H1 (cell line): ENCODE measurements around the gene CLDN4. TPM values are rescaled to one million over a fixed set of nuclear protein-coding genes. Genes with fewer than 3 reads are reported as not detected.

ENCODE experiments used
- CTCF ChIA-PET: fragments of 300-600 bp; sonication (Branson Sonifier 250); formaldehyde crosslinking; loops from one replicate; lab custom pipeline; 2021; ENCODE audit not compliant: partially characterized antibody; lab: Charles Lee
- POLR2A ChIA-PET: fragments of 300-600 bp; sonication (Branson Sonifier 250); formaldehyde crosslinking; loops from one replicate; lab custom pipeline; 2021; ENCODE audit warnings: inconsistent platforms; ENCODE audit not compliant: partially characterized antibody; lab: Charles Lee
- DNase-seq, 2 experiments: peaks; one replicate each; pipeline versions ENCODE4 v3.0.0 to v3.0.0-alpha.2; 2010 to 2022; ENCODE audit warnings: low spot score in 2 of 2, low read depth in 1 of 2, mixed read lengths in 1 of 2
- FAIRE-seq: peaks from 2 replicates; lab custom pipeline; 2011; peaks lifted over from hg19 to GRCh38; lab: Jason Lieb, UNC
- H2AFZ ChIP-seq: 2 replicates; pipeline ENCODE4 v1.8.1; 2012; ENCODE audit warnings: low read length, inconsistent platforms
- H2AK5ac ChIP-seq: 2 replicates; pipeline ENCODE4 v1.6.1; 2013; ENCODE audit warnings: low read depth, low read length
- H2BK120ac ChIP-seq: replicated peaks from 2 replicates; pipeline ENCODE3; 2013; ENCODE audit warnings: low read depth, low read length, inconsistent platforms
- H2BK12ac ChIP-seq: 2 replicates; pipeline ENCODE4 v1.6.1; 2013; ENCODE audit warnings: low read depth, low read length
- H2BK15ac ChIP-seq: 2 replicates; pipeline ENCODE4 v1.6.1; 2013; ENCODE audit warnings: low read length
- H2BK20ac ChIP-seq: 2 replicates; pipeline ENCODE4 v1.6.1; 2013; ENCODE audit warnings: low read length
- H2BK5ac ChIP-seq: 2 replicates; pipeline ENCODE4 v1.6.1; 2013; ENCODE audit warnings: low read depth, low read length
- H3K14ac ChIP-seq: 2 replicates; pipeline ENCODE4 v1.6.1; 2013; ENCODE audit warnings: inconsistent platforms; ENCODE audit not compliant: insufficient read length
- H3K18ac ChIP-seq: 2 replicates; pipeline ENCODE4 v1.6.1; 2013; ENCODE audit warnings: low read length; ENCODE audit errors: extremely low read depth
- H3K23ac ChIP-seq: 2 replicates; pipeline ENCODE4 v1.6.1; 2013; ENCODE audit warnings: inconsistent platforms; ENCODE audit not compliant: insufficient read length
- H3K23me2 ChIP-seq: 2 replicates; pipeline ENCODE4 v1.6.1; 2013; ENCODE audit warnings: low read depth, low read length
- H3K27ac ChIP-seq: 2 replicates; pipeline ENCODE4 v1.6.1; 2011; ENCODE audit warnings: low read depth, low read length, inconsistent platforms
- H3K27me3 ChIP-seq, 4 experiments: replicated peaks in 1 of 4; 1 replicate in 1 of 4; 2 replicates in 3 of 4; pipeline versions ENCODE4 v1.6.1 to v1.8.1; 2011 to 2013; ENCODE audit warnings: low read length in 3 of 4, mild to moderate bottlenecking in 3 of 4, inconsistent platforms in 2 of 4, mixed read lengths in 2 of 4, moderate library complexity in 1 of 4; ENCODE audit not compliant: control insufficient read depth in 3 of 4, insufficient read depth in 3 of 4; ENCODE audit errors: extremely low read depth in 1 of 4
- H3K36me3 ChIP-seq, 4 experiments: 2 replicates each; pipeline versions ENCODE4 v1.6.1 to v1.8.1; 2011 to 2013; ENCODE audit warnings: mild to moderate bottlenecking in 4 of 4, low read length in 3 of 4, moderate library complexity in 2 of 4, control low read depth in 1 of 4, inconsistent platforms in 1 of 4; ENCODE audit not compliant: insufficient read depth in 4 of 4, control insufficient read depth in 2 of 4
- H3K4ac ChIP-seq: replicated peaks from 2 replicates; pipeline ENCODE3; 2013; ENCODE audit warnings: low read length, low read depth, mixed read lengths, inconsistent platforms; ENCODE audit not compliant: insufficient read length
- H3K4me1 ChIP-seq, 4 experiments: replicated peaks in 1 of 4; 1 replicate in 1 of 4; 2 replicates in 3 of 4; pipeline versions ENCODE4 v1.6.1 to v1.8.1; 2011 to 2013; ENCODE audit warnings: low read length in 3 of 4, inconsistent platforms in 2 of 4, mixed read lengths in 1 of 4; ENCODE audit not compliant: insufficient read depth in 4 of 4, control insufficient read depth in 3 of 4
- H3K4me2 ChIP-seq, 2 experiments: 2 replicates each; pipeline versions ENCODE4 v1.6.1 to v1.8.1; 2011 to 2013; ENCODE audit warnings: low read depth in 2 of 2, low read length in 2 of 2, control low read depth in 1 of 2, inconsistent platforms in 1 of 2, mild to moderate bottlenecking in 1 of 2; ENCODE audit not compliant: insufficient read depth in 1 of 2
- H3K4me3 ChIP-seq, 4 experiments: fragments of 200-600, 300-600 bp in 1 of 4; sonication (generic), shearing (Covaris generic), sonication (Bioruptor Twin) in 1 of 4; 2 replicates each; pipeline versions ENCODE4 v1.5.1 to v1.8.1; 2011 to 2016; ENCODE audit warnings: low read length in 4 of 4, low read depth in 3 of 4, control low read depth in 2 of 4, inconsistent platforms in 2 of 4, mild to moderate bottlenecking in 2 of 4, mixed read lengths in 1 of 4, moderate library complexity in 1 of 4; ENCODE audit not compliant: insufficient read depth in 2 of 4; ENCODE audit errors: extremely low read depth in 1 of 4
- H3K56ac ChIP-seq: replicated peaks from 2 replicates; pipeline ENCODE3; 2013; ENCODE audit warnings: low read depth, mild to moderate bottlenecking, mixed read lengths, low read length, inconsistent platforms; ENCODE audit not compliant: insufficient read length
- H3K79me1 ChIP-seq: 2 replicates; pipeline ENCODE4 v1.6.1; 2013; ENCODE audit warnings: low read depth, low read length, control low read depth
- H3K79me2 ChIP-seq, 2 experiments: 2 replicates each; pipeline versions ENCODE4 v1.6.1 to v1.8.1; 2012 to 2013; ENCODE audit warnings: low read length in 2 of 2, mild to moderate bottlenecking in 2 of 2, inconsistent platforms in 1 of 2; ENCODE audit not compliant: insufficient read depth in 2 of 2, control insufficient read depth in 1 of 2
- H3K9ac ChIP-seq, 4 experiments: replicated peaks in 1 of 4; 1 replicate in 1 of 4; 2 replicates in 3 of 4; pipeline versions ENCODE4 v1.6.1 to v1.8.1; 2011 to 2013; ENCODE audit warnings: low read depth in 3 of 4, low read length in 3 of 4, control low read depth in 2 of 4, mild to moderate bottlenecking in 2 of 4, moderate library complexity in 2 of 4, inconsistent platforms in 1 of 4; ENCODE audit errors: extremely low read depth in 1 of 4
- H3K9me3 ChIP-seq, 2 experiments: 2 replicates each; pipeline versions ENCODE4 v1.6.1 to v1.8.1; 2012 to 2013; ENCODE audit warnings: mild to moderate bottlenecking in 2 of 2, moderate library complexity in 2 of 2, control low read depth in 1 of 2, inconsistent platforms in 1 of 2, low read depth in 1 of 2, low read length in 1 of 2, mixed read lengths in 1 of 2; ENCODE audit not compliant: insufficient read depth in 2 of 2
- H4K20me1 ChIP-seq, 2 experiments: replicated peaks in 1 of 2; 2 replicates each; pipeline versions ENCODE3 to v1.8.1; 2011 to 2013; ENCODE audit warnings: inconsistent platforms in 2 of 2, low read length in 2 of 2, mild to moderate bottlenecking in 1 of 2; ENCODE audit not compliant: insufficient read depth in 2 of 2, control insufficient read depth in 1 of 2
- H4K5ac ChIP-seq: 2 replicates; pipeline ENCODE4 v1.6.1; 2013; ENCODE audit warnings: low read length, low read depth, mixed read lengths, inconsistent platforms; ENCODE audit not compliant: insufficient read length
- H4K8ac ChIP-seq: 2 replicates; pipeline ENCODE4 v1.8.0; 2013; ENCODE audit warnings: mild to moderate bottlenecking, moderate library complexity, low read length, inconsistent platforms; ENCODE audit not compliant: insufficient read depth; ENCODE audit errors: extremely low read depth
- H4K91ac ChIP-seq: replicated peaks from 2 replicates; pipeline ENCODE3; 2013; ENCODE audit warnings: low read length, mixed read lengths, inconsistent platforms; ENCODE audit not compliant: insufficient read length
- BACH1 ChIP-seq: IDR thresholded peaks from 2 replicates; pipeline ENCODE4 v1.6.1; 2012; ENCODE audit warnings: low read length, improper control_type of control experiment
- CBX5 ChIP-seq: fragments of 300-800, 300-1000 bp; sonication (generic); IDR thresholded peaks from 2 replicates; pipeline ENCODE4 v1.7.1; 2016; ENCODE audit warnings: antibody characterized with exemption, low read length, low read depth
- CEBPB ChIP-seq: IDR thresholded peaks from 2 replicates; pipeline ENCODE4 v1.6.1; 2012; ENCODE audit warnings: low read depth, low read length
- CTBP2 ChIP-seq: IDR thresholded peaks from 2 replicates; pipeline ENCODE4 v1.7.0; 2011; ENCODE audit warnings: borderline replicate concordance, mild to moderate bottlenecking, moderate library complexity, mixed read lengths, low read length; ENCODE audit not compliant: insufficient read depth, insufficient read length
- JUND ChIP-seq: IDR thresholded peaks from 2 replicates; pipeline ENCODE4 v1.6.1; 2011; ENCODE audit warnings: mild to moderate bottlenecking, improper control_type of control experiment, low read length
- KDM1A ChIP-seq: fragments of 200-600, 300-600 bp; sonication (generic); IDR thresholded peaks from 2 replicates; pipeline ENCODE4 v1.7.1; 2016; ENCODE audit warnings: mild to moderate bottlenecking, low read length, borderline replicate concordance
- MAFK ChIP-seq: IDR thresholded peaks from 2 replicates; pipeline ENCODE4 v1.6.1; 2012; ENCODE audit warnings: low read depth, mild to moderate bottlenecking, improper control_type of control experiment, low read length
- POLR2A ChIP-seq, 2 experiments: IDR thresholded peaks; 1 replicate in 1 of 2; 2 replicates in 1 of 2; pipeline ENCODE4 v1.6.1; 2011; ENCODE audit warnings: low read depth in 2 of 2, low read length in 2 of 2, mild to moderate bottlenecking in 2 of 2; ENCODE audit errors: control extremely low read depth in 1 of 2
- TBP ChIP-seq: IDR thresholded peaks from 2 replicates; pipeline ENCODE4 v1.6.1; 2011; ENCODE audit warnings: low read depth, low read length, improper control_type of control experiment
- TEAD4 ChIP-seq: IDR thresholded peaks from 2 replicates; pipeline ENCODE4 v1.6.1; 2012; ENCODE audit warnings: low read depth, low read length, inconsistent platforms, mixed read lengths
- WGBS, 2 experiments: shearing (Covaris generic) in 1 of 2; methylation state at CpG; one replicate each; pipeline versions ENCODE4 v1.1.6 to v1.1.7; 2013 to 2015; ENCODE audit warnings: low lambda C conversion rate in 2 of 2, mixed read lengths in 2 of 2, inconsistent platforms in 1 of 2, low coverage in 1 of 2, missing lambda C conversion rate in 1 of 2; ENCODE audit not compliant: insufficient replicate concordance in 2 of 2, insufficient coverage in 1 of 2, insufficient read length in 1 of 2; ENCODE audit errors: extremely low coverage in 1 of 2, missing lambda C conversion rate in 1 of 2; 5-methylcytosine and 5-hydroxymethylcytosine counted together
- polyA plus RNA-seq, 7 experiments: library from polyadenylated mRNA; depleted of rRNA in 3 of 7; stranded (reverse) in 5 of 7; unstranded in 2 of 7; fragments of >200 nt in 5 of 7; fragments of 200-250 nt in 2 of 7; gene quantifications; 1 replicate in 5 of 7; 2 replicates in 1 of 7; 4 replicates in 1 of 7; pipeline versions ENCODE4 v1.2.1 to v1.2.3, GENCODE V29; 2011 to 2013; ENCODE audit warnings: missing spikeins in 2 of 7, mixed read lengths in 2 of 7
- total RNA-seq: library from RNA; stranded (reverse); fragmentation: NEBNext Ultra II Directional; extraction: Animal tissue kit (Norgen Biotek cat#: 25700); gene quantifications from 2 replicates; pipeline ENCODE4 v1.2.1, GENCODE V29; 2021
- TF ChIP-seq, protein P1 (sequence below): IDR thresholded peaks from 2 replicates; pipeline ENCODE4 v1.6.1; 2012; ENCODE audit warnings: inconsistent platforms

Gene CLDN4
- total and polyA plus RNA-seq, 2 of the 8 experiments (the other 6 are each of a cell fraction or from before 2014, with no cell fraction given) = 28.0 to 69.3 TPM

DNA sequence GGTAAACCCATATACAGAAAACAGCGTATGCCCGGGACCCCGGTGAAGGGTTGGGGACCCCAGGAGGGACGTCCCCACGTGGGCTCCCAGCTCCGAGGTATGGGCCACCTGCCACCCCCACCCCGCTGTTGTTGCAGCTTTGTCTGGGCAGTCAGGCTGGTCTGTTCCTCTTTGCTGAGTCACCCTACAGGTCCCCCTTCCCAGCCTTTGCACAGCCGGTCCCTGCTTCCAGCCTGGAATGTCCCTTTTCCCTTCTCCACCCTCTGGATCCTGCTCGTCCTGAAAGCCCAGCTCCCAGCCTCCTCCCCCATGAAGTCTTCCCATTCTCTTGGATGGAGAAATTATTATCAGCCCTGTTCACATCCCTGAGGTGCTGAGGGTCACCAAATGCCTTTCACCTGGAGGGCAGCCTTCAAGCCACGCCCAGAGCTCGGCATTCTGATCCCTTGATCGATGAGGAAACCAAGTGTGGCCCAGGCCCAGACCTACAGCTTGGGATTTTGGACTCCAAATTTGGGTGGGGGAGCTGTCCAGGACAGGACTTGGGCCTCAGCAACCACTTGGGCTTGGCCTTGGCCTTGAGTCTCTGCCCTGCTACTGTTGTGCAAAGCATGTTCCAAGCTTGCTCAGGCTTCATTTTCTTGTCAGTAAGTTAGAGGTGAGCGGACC lies 2.6 kb downstream of the CLDN4 start:
- peaks cover 0 to 4% (median 0%) of the 10 kb centered on the region in 4 experiments; a peak in 2 of 7 replicates for H3K27me3 ChIP-seq
- H4K91ac ChIP-seq = peak overlapping the region; percentile 45
- no peaks in the 10 kb centered on the region for H4K20me1 ChIP-seq
- DNase-seq = no peak
- H3K4me2 ChIP-seq = peak overlapping the region; percentile 47 to 63
- no peak overlapping the region for H3K4ac ChIP-seq
- peak overlapping the region; percentile 99 for H2BK12ac ChIP-seq
- no peak for FAIRE-seq
- no peak overlapping the region for H3K56ac ChIP-seq
- 49% methylated on average over 13 of the region's 13 CpGs; no CpG with 5 or more reads in 1 of the 2 experiments for WGBS, 2 experiments
- CTCF ChIA-PET = interaction anchor here (0.6 to 4.9 kb wide), 13 partner anchors 11 to 226 kb away, joined by 3 to 52 read pairs (median 4); no protein-coding TSS in a partner anchor
- no peak overlapping the region for H3K14ac ChIP-seq
- peak overlapping the region; percentile 84; the same call in 1 of the 2 replicates for H2AK5ac ChIP-seq
- peak overlapping the region; percentile 95 for H3K18ac ChIP-seq
- POLR2A ChIA-PET = interaction anchor here (0.7 to 6.8 kb wide), 11 partner anchors 7 to 137 kb away, joined by 3 to 96 read pairs (median 4); partner anchors contain the start of genes ABHD11 and METTL27
- H2BK120ac ChIP-seq = peak overlapping the region; percentile 25
- peak overlapping the region; percentile 95; the same call in 1 of the 2 replicates for H2BK15ac ChIP-seq
- H3K4me3 ChIP-seq = peak overlapping the region in 1 of 4 experiments; percentile 59; a peak in 1 of 8 replicates
- H3K9ac ChIP-seq = 0 out of 7 replicates have a peak overlapping the region, but pooled peaks of 1 of the 4 experiments have one; percentile 33
- H3K36me3 ChIP-seq = no peaks in the 10 kb centered on the region; a peak in 1 of 8 replicates
- peaks cover 16 to 43% (median 33%) of the 10 kb centered on the region in 4 experiments for H3K4me1 ChIP-seq
- peak overlapping the region; percentile 82 for H2BK20ac ChIP-seq
- H2BK5ac ChIP-seq = peak overlapping the region; percentile 93
- peak overlapping the region; percentile 71 for H3K27ac ChIP-seq
- peak overlapping the region; percentile 24 for H4K5ac ChIP-seq
- peaks cover 5 to 7% of the 10 kb centered on the region in 2 experiments; a peak in 2 of 4 replicates for H3K9me3 ChIP-seq
- H2AFZ ChIP-seq = no peak overlapping the region
- peaks cover 13% of the 10 kb centered on the region; the same call in 1 of the 2 replicates for H3K23me2 ChIP-seq
- peaks cover 5% of the 10 kb centered on the region; the same call in 1 of the 2 replicates for H3K79me1 ChIP-seq
- 0 out of 2 replicates have a peak overlapping the region, but pooled peaks have one; percentile 7 for H4K8ac ChIP-seq
- no peaks in the 10 kb centered on the region; a peak in 1 of 4 replicates for H3K79me2 ChIP-seq
- H3K23ac ChIP-seq = no peak overlapping the region
- TF ChIP-seq JUND (peak; percentile 72), CBX5 (no peak), MAFK (peak; percentile 87), BACH1 (peak; percentile 91), TBP (0 out of 2 replicates have a peak, but pooled peaks have one; percentile 21), CTBP2 (no peak), TEAD4 (0 out of 2 replicates have a peak, but pooled peaks have one; percentile 46), CEBPB (no peak), KDM1A (0 out of 2 replicates have a peak, but pooled peaks have one; percentile 7), POLR2A (IDR thresholded peaks at IDR 0.05; ENCODE audit: control extremely low read depth in 1 of 2, low read depth in 2 of 2, low read length in 2 of 2) (peak in 1 of 2 experiments; percentile 70; a peak in 2 of 3 replicates)
- TF ChIP-seq, protein P1, sequence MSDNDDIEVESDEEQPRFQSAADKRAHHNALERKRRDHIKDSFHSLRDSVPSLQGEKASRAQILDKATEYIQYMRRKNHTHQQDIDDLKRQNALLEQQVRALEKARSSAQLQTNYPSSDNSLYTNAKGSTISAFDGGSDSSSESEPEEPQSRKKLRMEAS = peak; percentile 48; the same call in 1 of the 2 replicates
